ENCODE data around the gene RAB39B.
"Not testable (repeated sequence)": the region's sequence is repeated elsewhere in the genome, so short reads cannot be mapped to it uniquely, and the experiment has no call there.

Gene RAB39B

DNA sequence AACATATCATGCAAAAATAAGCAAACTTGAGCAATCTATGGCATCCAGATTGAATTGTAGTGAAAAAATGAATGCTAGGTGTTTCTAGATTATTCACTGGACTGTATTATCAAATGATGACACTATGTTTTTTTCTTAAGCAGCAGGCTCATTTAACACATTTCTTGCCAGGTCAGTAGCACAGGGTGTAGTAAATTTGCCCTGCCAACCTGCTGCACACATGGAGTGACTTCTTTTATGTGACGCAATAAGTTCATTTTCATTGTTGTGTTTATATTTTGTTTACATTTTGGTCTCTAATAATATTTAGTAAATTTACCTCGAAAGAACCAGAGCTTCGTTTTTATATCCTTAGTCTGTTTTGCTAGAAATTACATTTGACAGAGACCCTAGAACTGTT lies 38.5 kb downstream of the RAB39B start:
- ATAC-seq, result no peak
- Mint-ChIP-seq H3K4me1 (peaks cover 2% of the 10 kb centered on the region), H3K27ac (no peak overlapping the region), H3K27me3 (no peaks in the 10 kb centered on the region), H3K36me3 (peaks cover 52% of the 10 kb centered on the region), H3K9me3 (no peaks in the 10 kb centered on the region), H3K4me3 (no peak overlapping the region)

GRCh38 chrX:155223746-155224145 lies 40.5 kb downstream of the RAB39B start:
- not testable (repeated sequence) for H3K27me3 Mint-ChIP-seq, H3K4me3 Mint-ChIP-seq, H3K27ac Mint-ChIP-seq, ATAC-seq, H3K9me3 Mint-ChIP-seq, H3K4me1 Mint-ChIP-seq
- peaks cover 37% of the 10 kb centered on the region for H3K36me3 Mint-ChIP-seq

- H3K4me3 Mint-ChIP-seq, result no peak overlapping the region
Observed at GRCh38 chrX:155221351-155221750, 42.9 kb downstream of the RAB39B start.

GRCh38 chrX:155218777-155219176 lies 45.5 kb downstream of the RAB39B start:
- H3K27ac Mint-ChIP-seq, result no peak overlapping the region
- H3K36me3 Mint-ChIP-seq, result peaks cover 16% of the 10 kb centered on the region
- no peaks in the 10 kb centered on the region for H3K9me3 Mint-ChIP-seq
- no peak overlapping the region for H3K4me3 Mint-ChIP-seq
- no peaks in the 10 kb centered on the region for H3K27me3 Mint-ChIP-seq
- no peak for ATAC-seq
- peaks cover 14% of the 10 kb centered on the region for H3K4me1 Mint-ChIP-seq

More at GRCh38 chrX:155221351-155221750, 42.9 kb downstream of the RAB39B start:
- no peaks in the 10 kb centered on the region for H3K27me3 Mint-ChIP-seq
- peaks cover 26% of the 10 kb centered on the region for H3K36me3 Mint-ChIP-seq
- no peak for ATAC-seq
- H3K4me1 Mint-ChIP-seq, result peaks cover 14% of the 10 kb centered on the region
- H3K27ac Mint-ChIP-seq, result no peak overlapping the region
- no peaks in the 10 kb centered on the region for H3K9me3 Mint-ChIP-seq

DNA sequence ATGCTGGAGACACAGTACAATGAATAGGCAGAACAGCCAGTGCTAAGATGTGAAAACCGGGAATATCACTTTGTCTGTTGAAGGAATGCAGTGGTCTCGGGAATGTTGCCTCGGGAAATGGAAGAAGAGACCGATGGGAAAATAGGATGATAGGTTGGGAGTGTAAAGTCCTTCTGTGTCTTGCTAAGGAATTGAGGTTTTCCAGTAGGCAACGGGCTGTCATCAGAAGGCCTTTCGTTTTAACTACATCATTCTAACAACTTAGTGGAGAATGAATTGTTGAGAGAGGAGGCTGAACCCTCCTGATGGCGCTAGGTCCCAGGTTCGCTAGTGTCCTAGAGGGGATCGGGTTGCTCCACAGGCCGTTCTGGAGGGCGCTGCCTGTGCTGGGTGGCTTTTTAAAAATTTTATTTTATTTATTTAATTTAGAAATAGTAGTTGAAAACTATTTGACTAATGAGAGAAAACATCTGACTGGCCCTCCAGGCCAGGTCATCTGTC lies 47.3 kb downstream of the RAB39B start:
- Mint-ChIP-seq H3K27ac (peak overlapping the region; percentile 92), H3K4me3 (peak overlapping the region; percentile 87), H3K36me3 (peaks cover 8% of the 10 kb centered on the region), H3K27me3 (no peaks in the 10 kb centered on the region), H3K9me3 (no peaks in the 10 kb centered on the region), H3K4me1 (peaks cover 14% of the 10 kb centered on the region)
- no peak for ATAC-seq

DNA sequence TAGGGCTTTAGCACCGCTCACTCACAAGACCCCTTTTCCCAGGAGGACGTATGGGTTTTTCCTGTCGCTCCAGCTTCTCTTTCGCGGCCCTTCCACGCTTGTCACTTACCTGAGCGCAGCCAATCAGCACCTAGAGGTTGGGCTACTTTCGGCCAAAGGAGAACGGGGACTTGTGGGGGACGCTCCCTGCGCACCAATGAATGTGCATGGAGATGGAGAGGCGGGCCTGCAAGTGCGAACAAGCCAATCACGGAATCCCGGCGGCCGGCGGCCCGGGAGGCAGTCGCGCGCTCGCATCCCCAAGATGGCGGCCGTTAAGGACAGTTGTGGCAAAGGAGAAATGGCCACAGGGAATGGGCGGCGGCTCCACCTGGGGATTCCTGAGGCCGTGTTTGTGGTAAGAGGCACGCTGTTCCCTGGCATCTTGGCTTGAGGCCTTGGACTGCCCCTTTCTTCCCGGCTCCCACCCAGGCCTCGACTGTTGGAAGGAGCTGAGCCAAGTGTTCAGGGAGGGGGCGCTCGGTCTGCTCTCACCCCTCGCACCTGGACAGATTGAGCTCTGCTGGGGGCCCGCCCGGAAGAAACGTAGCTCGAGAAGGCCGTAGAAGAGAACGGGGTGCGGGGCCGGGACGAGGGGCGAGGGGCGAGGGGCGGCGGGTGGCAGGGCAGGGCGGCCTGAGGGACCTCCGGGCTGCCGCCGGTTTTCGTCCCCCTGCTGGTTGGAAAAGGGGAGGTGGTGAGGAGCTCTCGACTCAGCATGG lies 47.9 kb downstream of the RAB39B start, which contains the start of gene VBP1:
TSS of gene VBP1 (plus strand) at position 282 of the 761 bp plus-strand sequence. CDS start at position 305, 23 bp downstream.
- H3K27ac Mint-ChIP-seq, result peak within 1 kb of the TSS; percentile 92
- peaks cover 14% of the 10 kb centered on the region for H3K4me1 Mint-ChIP-seq
- peaks cover 2% of the 10 kb centered on the region for H3K36me3 Mint-ChIP-seq
- H3K9me3 Mint-ChIP-seq, result no peaks in the 10 kb centered on the region
- no peaks in the 10 kb centered on the region for H3K27me3 Mint-ChIP-seq
- peak within 1 kb of the TSS; percentile 87 for H3K4me3 Mint-ChIP-seq
- peak; percentile 99 for ATAC-seq

GRCh38 chrX:155215443-155216178 lies 48.7 kb downstream of the RAB39B start:
- H3K4me3 Mint-ChIP-seq, result peak overlapping the region; percentile 87

GRCh38 chrX:155213731-155214130 lies 50.6 kb downstream of the RAB39B start:
- H3K4me3 Mint-ChIP-seq, result no peak overlapping the region
- peaks cover 11% of the 10 kb centered on the region for H3K4me1 Mint-ChIP-seq
- H3K27ac Mint-ChIP-seq, result no peak overlapping the region
- no peak for ATAC-seq
- no peaks in the 10 kb centered on the region for H3K9me3 Mint-ChIP-seq
- peaks cover 9% of the 10 kb centered on the region for H3K27me3 Mint-ChIP-seq
- no peaks in the 10 kb centered on the region for H3K36me3 Mint-ChIP-seq

More at GRCh38 chrX:155215443-155216178, 48.7 kb downstream of the RAB39B start:
- Mint-ChIP-seq H3K36me3 (no peaks in the 10 kb centered on the region), H3K4me1 (peaks cover 14% of the 10 kb centered on the region), H3K27me3 (no peaks in the 10 kb centered on the region), H3K27ac (peak overlapping the region; percentile 92), H3K9me3 (no peaks in the 10 kb centered on the region)
- ATAC-seq, result peak; percentile 69

GRCh38 chrX:155211208-155211607 lies 53.1 kb downstream of the RAB39B start:
- no peaks in the 10 kb centered on the region for H3K4me1 Mint-ChIP-seq
- H3K4me3 Mint-ChIP-seq, result no peak overlapping the region
- H3K36me3 Mint-ChIP-seq, result no peaks in the 10 kb centered on the region
- no peak for ATAC-seq
- no peak overlapping the region for H3K27ac Mint-ChIP-seq
- peaks cover 9% of the 10 kb centered on the region for H3K27me3 Mint-ChIP-seq
- no peaks in the 10 kb centered on the region for H3K9me3 Mint-ChIP-seq
